ENCODE data around the gene MMP25.
"Not testable (repeated sequence)": the region's sequence is repeated elsewhere in the genome, so short reads cannot be mapped to it uniquely, and the experiment has no call there.

MMP25 gene

GRCh38 chr16:3075523-3075915 lies 29.2 kb downstream of the MMP25 start:
- no peak for TF ChIP-seq CTCF (IDR thresholded peaks at IDR 0.05; ENCODE audit: low read depth, low read length)
- no peak for DNase-seq (ENCODE audit: extremely low read depth, low read depth)

- not testable (repeated sequence) for DNase-seq (ENCODE audit: extremely low read depth, low read depth)
These were observed 29.6 kb downstream of the MMP25 start for GRCh38 chr16:3075946-3076345.

- no peak for TF ChIP-seq CTCF (IDR thresholded peaks at IDR 0.05; ENCODE audit: low read depth, low read length)
- no peak for DNase-seq (ENCODE audit: extremely low read depth, low read depth)
These were observed 30.2 kb downstream of the MMP25 start for GRCh38 chr16:3076577-3076976.

GRCh38 chr16:3080024-3080423 lies 33.7 kb downstream of the MMP25 start:
- DNase-seq (ENCODE audit: extremely low read depth, low read depth): no peak
- TF ChIP-seq CTCF (IDR thresholded peaks at IDR 0.05; ENCODE audit: low read depth, low read length): no peak

GRCh38 chr16:3081957-3082356 lies 35.6 kb downstream of the MMP25 start:
- DNase-seq (ENCODE audit: extremely low read depth, low read depth): not testable (repeated sequence)

GRCh38 chr16:3083408-3083807 lies 37.0 kb downstream of the MMP25 start:
- not testable (repeated sequence) for DNase-seq (ENCODE audit: extremely low read depth, low read depth)

- no peak for TF ChIP-seq CTCF (IDR thresholded peaks at IDR 0.05; ENCODE audit: low read depth, low read length)
- no peak for DNase-seq (ENCODE audit: extremely low read depth, low read depth)
These were observed 38.1 kb downstream of the MMP25 start for GRCh38 chr16:3084491-3084890.

- TF ChIP-seq CTCF (IDR thresholded peaks at IDR 0.05; ENCODE audit: low read depth, low read length): no peak
- DNase-seq (ENCODE audit: extremely low read depth, low read depth): no peak
These were observed 38.8 kb downstream of the MMP25 start for GRCh38 chr16:3084969-3085670.

GRCh38 chr16:3085868-3086595 lies 39.7 kb downstream of the MMP25 start:
- no peak for DNase-seq (ENCODE audit: extremely low read depth, low read depth)
- no peak for TF ChIP-seq CTCF (IDR thresholded peaks at IDR 0.05; ENCODE audit: low read depth, low read length)
